ENCODE results near the gene DPP6.
"Not testable (repeated sequence)": the region's sequence is repeated elsewhere in the genome, so short reads cannot be mapped to it uniquely, and the experiment has no call there.

DPP6 gene

GRCh38 chr7:154051643-154052529 lies at the start of gene DPP6:
TSS of gene DPP6 (plus strand) at chr7:154052398.
- TF ChIP-seq EGR1 (IDR thresholded peaks at IDR 0.05); ZBTB7A (IDR thresholded peaks at IDR 0.05; ENCODE audit: low read depth): not testable (repeated sequence)
- TF ChIP-seq, protein P1, sequence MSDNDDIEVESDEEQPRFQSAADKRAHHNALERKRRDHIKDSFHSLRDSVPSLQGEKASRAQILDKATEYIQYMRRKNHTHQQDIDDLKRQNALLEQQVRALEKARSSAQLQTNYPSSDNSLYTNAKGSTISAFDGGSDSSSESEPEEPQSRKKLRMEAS (IDR thresholded peaks at IDR 0.05), result not testable (repeated sequence)

- peak; percentile 22; the same call in 1 of the 2 replicates for TF ChIP-seq RAD21 (IDR thresholded peaks at IDR 0.05; ENCODE audit: low read depth)
These were observed 12.6 kb upstream of the DPP6 start for GRCh38 chr7:154039466-154040165.

- TF ChIP-seq REST (IDR thresholded peaks at IDR 0.05; ENCODE audit: low read depth), result peak; percentile 80
These were observed 3.4 kb downstream of the DPP6 start for GRCh38 chr7:154055491-154056106.

- TF ChIP-seq, protein P1 (IDR thresholded peaks at IDR 0.05), result 0 out of 2 replicates have a peak, but pooled peaks have one; percentile 41
- TF ChIP-seq RAD21 (IDR thresholded peaks at IDR 0.05; ENCODE audit: low read depth), result peak; percentile 35; the same call in 1 of the 2 replicates
These were observed 19.6 kb downstream of the DPP6 start for GRCh38 chr7:154071833-154072232.

- TF ChIP-seq YY1 (IDR thresholded peaks at IDR 0.05; ENCODE audit: low read depth) (no peak), TAF1 (IDR thresholded peaks at IDR 0.05; ENCODE audit: low read depth) (no peak), NFIC (IDR thresholded peaks at IDR 0.05) (no peak), FOXM1 (IDR thresholded peaks at IDR 0.05; ENCODE audit: borderline replicate concordance, low read depth) (no peak), RAD21 (IDR thresholded peaks at IDR 0.05; ENCODE audit: low read depth) (no peak), TCF12 (IDR thresholded peaks at IDR 0.05; ENCODE audit: low read depth) (no peak), CREB1 (IDR thresholded peaks at IDR 0.05; ENCODE audit: low read depth) (no peak), EGR1 (IDR thresholded peaks at IDR 0.05) (no peak), CEBPB (IDR thresholded peaks at IDR 0.05) (no peak), TEAD4 (IDR thresholded peaks at IDR 0.05) (no peak)
- TF ChIP-seq, protein P2, sequence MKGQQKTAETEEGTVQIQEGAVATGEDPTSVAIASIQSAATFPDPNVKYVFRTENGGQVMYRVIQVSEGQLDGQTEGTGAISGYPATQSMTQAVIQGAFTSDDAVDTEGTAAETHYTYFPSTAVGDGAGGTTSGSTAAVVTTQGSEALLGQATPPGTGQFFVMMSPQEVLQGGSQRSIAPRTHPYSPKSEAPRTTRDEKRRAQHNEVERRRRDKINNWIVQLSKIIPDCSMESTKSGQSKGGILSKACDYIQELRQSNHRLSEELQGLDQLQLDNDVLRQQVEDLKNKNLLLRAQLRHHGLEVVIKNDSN (IDR thresholded peaks at IDR 0.05), result no peak
These were observed 114.9 kb downstream of the DPP6 start for GRCh38 chr7:154167051-154167450.

DNA sequence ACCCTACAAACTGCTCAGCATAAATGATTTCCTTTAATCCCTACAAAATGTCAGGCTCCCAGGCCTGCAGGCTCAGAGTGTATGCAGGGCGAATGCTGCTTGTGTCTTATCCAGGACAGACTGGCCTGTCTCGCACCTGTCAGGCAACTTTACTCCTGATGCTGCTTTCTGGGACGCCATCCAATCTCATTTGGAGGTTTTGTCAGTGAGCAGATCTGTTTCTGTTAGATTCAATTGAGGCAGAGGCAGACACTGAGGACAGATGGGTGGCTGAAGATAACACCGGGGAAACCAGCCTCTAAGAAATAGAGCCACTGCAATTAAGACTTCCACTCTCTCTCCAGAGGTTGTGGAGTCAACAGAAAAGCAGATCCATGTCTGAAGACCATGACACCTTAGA lies 115.6 kb downstream of the DPP6 start:
- TF ChIP-seq EGR1 (IDR thresholded peaks at IDR 0.05) (no peak), NFIC (IDR thresholded peaks at IDR 0.05) (no peak), TEAD4 (IDR thresholded peaks at IDR 0.05) (no peak), REST (IDR thresholded peaks at IDR 0.05; ENCODE audit: low read depth) (no peak), CEBPB (IDR thresholded peaks at IDR 0.05) (no peak), EP300 (IDR thresholded peaks at IDR 0.05; ENCODE audit: borderline replicate concordance) (no peak)
- TF ChIP-seq, protein P1 (IDR thresholded peaks at IDR 0.05), result no peak

GRCh38 chr7:154171422-154171821 lies 119.2 kb downstream of the DPP6 start:
- no peak for TF ChIP-seq REST (IDR thresholded peaks at IDR 0.05; ENCODE audit: low read depth)
- TF ChIP-seq TAF1 (IDR thresholded peaks at IDR 0.05; ENCODE audit: low read depth), result no peak
- TF ChIP-seq, protein P1 (IDR thresholded peaks at IDR 0.05), result no peak
- no peak for TF ChIP-seq TEAD4 (IDR thresholded peaks at IDR 0.05)
- no peak for TF ChIP-seq EGR1 (IDR thresholded peaks at IDR 0.05)
- no peak for TF ChIP-seq EP300 (IDR thresholded peaks at IDR 0.05; ENCODE audit: borderline replicate concordance)

Measured in Ishikawa (cell line).